Renal pelvis (tissue), 4 donors: ENCODE measurements around the gene CMKLR1. TPM values are rescaled to one million over a fixed set of nuclear protein-coding genes. Genes with fewer than 3 reads are reported as not detected.

Source experiments
- DNase-seq: peaks from one replicate; pipeline ENCODE4 v3.0.0-alpha.2; 2013
- polyA plus RNA-seq, 3 donors: library from polyadenylated mRNA; unstranded; fragments of 120-200 nt; gene quantifications; one replicate each; pipeline ENCODE4 v1.2.1, GENCODE V29; 2013; ENCODE audit not compliant: insufficient read length in 3 of 3

CMKLR1 gene
- polyA plus RNA-seq, 3 donors, result 3.3 to 5.8 (median 4.3) TPM

DNA sequence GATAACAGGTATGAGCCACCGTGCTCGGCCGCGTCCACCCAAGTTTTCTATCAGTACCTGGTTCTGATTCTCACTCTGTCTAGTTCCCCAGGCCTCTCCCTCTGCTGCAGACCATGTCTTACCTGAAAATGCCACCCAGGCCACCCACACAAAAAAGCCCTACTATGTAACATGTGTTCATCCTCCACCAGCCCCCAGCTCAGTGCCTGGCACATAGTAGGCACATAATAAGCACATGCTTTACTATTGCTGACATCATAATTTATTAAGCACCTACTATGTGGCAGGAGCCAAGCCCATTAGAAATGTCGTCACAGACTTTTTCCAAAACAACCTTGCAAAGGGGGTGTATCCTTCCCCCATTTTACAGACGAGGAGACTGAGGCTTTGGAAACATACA is 37.8 kb downstream of the CMKLR1 start:
- DNase-seq, result no peak

DNA sequence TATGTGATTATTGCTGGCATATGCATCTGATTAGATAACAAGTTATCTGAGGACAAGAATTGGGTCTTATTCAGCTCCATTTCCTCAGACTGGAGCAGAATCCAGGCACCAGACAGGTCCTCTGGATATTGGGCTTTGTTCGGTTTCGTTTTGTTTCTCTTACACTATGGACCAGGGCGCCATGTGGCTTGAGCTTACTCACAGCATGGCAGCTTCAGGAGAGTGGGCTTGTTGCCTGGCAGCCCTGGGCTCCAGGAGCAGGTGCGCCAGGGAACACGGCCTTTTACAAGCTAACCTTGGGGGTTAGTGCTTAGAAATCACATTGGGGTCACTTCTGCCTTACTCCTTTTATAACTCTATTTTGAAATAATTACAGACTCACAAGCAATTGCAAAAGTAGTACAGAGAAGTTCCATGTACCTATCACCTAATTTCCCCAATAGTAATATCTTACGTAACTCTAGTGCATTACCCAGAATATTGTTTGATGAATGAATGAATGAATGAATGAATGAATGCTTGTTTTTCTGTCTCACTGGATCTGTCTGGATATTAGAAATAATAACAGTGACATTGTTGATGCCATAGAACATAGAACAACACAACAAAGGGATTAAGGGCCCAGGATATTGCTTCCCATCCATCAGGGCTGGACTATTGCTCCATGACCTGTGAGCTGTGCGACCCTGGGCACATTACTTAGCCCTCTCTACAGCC is 39.0 kb downstream of the CMKLR1 start:
- no peak for DNase-seq

DNA sequence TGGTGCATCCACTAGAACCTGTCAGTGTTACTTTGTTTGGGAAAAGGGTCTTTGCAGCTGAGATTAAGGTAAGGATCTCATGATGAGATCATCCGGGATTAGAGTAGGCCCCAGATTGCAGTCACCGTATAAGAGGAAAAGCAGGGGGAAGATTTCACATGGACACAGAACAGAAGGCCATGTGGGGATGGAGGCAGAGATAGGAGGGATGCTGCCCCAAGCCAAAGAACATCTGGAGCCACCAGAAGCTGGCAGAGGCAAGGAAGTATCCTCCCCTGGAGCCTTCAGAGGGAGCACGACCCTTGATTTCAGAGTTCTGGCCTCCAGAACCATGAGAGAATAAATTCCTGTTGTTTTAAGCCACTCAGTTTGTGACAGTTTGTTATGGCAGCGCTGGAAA is 39.6 kb downstream of the CMKLR1 start:
- no peak for DNase-seq

- DNase-seq, result no peak
Measured at GRCh38 chr12:108298761-108299275, 40.3 kb downstream of the CMKLR1 start.

DNA sequence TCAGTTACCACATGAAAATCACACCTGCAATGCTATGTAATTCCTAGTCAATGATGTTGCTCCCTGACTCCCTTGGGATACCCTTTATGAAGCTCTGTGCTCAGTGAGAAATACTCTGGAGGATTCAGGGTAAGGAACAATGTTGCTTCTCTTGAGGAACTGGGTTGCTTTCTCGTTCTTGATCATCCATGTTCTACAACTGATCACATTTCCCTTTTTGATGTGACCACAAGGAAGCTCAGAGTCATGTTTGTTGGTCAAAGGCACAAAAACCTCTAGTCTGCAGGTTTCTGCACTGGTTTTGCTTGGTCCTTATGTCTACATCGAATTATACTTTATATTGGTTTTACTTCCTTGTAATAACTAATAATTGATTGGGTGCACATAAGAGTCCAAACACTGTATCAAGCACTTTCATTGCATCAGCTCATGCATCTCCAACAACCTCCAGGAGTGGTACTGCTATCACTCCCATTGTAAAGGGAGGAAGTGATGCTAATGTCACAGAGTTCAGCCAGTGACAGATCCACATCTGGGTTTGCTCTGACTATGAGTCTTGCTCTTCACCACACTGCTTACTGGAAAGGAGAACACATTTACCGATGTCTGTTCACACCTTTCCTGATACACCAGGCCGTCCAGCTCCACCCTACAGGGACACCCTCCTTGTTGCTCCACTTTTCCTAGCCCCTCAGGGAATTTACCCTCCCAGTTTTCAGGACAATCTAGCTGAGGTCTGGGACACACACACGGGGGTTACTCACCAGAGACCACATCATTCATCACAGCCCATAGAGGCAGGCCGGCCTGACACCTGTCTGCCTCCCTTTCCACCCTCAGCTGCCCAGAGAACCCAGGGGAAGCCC is 41.0 kb downstream of the CMKLR1 start:
- DNase-seq, result no peak

DNA sequence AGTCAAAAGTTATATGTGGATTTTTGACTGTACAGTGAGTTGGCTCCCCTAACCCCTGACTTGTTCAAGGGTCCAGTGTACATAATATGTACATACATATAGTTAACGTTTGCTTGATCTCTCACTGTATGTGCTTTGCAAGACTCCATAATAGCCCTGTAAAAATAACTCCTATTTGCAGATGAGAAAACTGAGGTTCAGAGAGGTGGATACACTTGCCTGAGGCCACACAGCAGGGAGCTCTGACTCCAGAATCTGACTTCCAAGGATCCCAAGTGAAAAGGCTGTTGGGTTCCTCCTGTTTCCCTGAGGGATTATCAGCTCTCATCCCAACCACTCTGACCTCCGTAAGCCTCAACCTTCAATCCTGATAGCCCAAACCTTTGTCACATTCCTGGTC is 41.7 kb downstream of the CMKLR1 start:
- no peak for DNase-seq

- no peak for DNase-seq
Measured at GRCh38 chr12:108296945-108297344, 42.2 kb downstream of the CMKLR1 start.

DNA sequence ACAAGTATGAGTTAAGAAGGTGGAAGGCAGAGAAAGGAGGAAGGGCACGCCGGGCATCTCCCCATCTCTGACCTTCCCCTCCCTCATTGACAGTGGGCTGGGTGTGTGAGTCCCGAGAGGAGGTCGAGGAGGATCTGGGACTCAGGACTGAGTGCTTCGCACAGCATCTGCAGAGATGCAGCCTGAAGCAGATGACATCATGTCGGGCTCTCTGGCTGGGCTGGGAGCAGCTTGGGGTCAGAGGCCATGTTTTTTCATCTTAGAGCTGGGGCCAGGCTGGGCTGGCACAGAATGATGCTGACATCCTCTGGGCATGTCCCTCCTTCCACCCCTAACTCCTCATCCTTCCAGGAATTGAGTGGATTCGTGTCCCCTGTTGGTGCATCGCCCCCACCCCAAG is 43.5 kb downstream of the CMKLR1 start:
- DNase-seq, result no peak

- no peak for DNase-seq
Measured at GRCh38 chr12:108289350-108290161, 49.6 kb downstream of the CMKLR1 start.

GRCh38 chr12:108287227-108287626 is 51.9 kb downstream of the CMKLR1 start:
- no peak for DNase-seq

GRCh38 chr12:108285016-108285415 is 54.1 kb downstream of the CMKLR1 start:
- DNase-seq, result no peak

GRCh38 chr12:108284163-108284562 is 54.9 kb downstream of the CMKLR1 start:
- no peak for DNase-seq

- DNase-seq, result no peak
Measured at GRCh38 chr12:108282676-108283075, 56.4 kb downstream of the CMKLR1 start.

DNA sequence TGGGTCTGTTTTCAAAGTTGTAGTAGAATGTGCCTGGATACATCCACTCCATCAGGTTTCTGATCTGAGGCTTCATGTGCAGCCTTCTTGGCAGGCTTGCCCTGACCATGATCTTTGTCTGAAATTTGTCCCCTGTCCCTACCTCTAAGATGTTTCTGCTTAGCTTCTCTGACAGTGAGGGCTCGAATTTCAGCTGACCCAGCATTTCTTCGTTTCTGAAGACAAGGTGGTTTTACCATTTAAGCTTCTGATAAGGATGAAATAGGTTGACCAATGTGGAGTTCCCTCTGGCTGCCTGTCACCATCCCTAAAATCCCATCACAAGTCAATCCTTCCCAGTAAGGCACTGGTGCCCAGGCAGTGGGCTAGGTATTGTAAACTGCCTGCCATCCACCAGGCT is 57.0 kb downstream of the CMKLR1 start:
- DNase-seq, result no peak

DNA sequence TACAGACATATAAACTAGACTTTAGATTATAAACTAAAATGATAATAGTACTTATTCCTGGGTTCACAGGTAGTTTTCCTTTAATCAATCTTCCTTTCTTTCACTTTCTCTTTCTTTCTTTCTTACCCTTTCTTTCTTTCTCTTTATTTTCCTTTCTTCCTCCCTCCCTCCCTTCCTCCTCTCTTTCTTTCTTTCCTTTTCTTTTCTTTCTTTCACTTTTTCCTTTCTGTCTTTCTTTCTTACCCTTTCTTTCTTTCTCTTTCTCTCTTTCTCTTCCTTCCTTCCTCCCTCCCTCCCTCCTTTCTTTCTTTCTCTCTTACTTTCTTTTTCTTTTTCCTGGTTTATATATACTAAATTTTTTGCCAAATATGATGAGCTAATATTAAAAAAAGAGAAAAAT is 61.5 kb downstream of the CMKLR1 start:
- no peak for DNase-seq

- DNase-seq, result no peak
Measured at GRCh38 chr12:108273217-108273616, 65.9 kb downstream of the CMKLR1 start.

GRCh38 chr12:108271951-108272872 is 66.9 kb downstream of the CMKLR1 start:
- no peak for DNase-seq

DNA sequence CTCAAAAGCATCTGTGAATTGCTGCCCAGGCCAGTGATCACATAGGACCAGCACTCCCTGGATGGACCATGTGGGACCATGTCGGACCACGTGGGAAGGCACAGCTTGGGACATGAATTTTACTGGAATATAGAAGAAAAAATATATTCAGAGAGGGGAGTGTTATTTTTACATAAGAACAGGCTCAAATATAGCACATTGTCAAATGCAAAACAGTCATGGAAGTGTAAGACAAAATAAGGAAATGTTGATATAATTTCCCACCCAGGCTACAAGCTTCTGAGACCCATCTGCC is 68.3 kb downstream of the CMKLR1 start:
- DNase-seq, result no peak

DNA sequence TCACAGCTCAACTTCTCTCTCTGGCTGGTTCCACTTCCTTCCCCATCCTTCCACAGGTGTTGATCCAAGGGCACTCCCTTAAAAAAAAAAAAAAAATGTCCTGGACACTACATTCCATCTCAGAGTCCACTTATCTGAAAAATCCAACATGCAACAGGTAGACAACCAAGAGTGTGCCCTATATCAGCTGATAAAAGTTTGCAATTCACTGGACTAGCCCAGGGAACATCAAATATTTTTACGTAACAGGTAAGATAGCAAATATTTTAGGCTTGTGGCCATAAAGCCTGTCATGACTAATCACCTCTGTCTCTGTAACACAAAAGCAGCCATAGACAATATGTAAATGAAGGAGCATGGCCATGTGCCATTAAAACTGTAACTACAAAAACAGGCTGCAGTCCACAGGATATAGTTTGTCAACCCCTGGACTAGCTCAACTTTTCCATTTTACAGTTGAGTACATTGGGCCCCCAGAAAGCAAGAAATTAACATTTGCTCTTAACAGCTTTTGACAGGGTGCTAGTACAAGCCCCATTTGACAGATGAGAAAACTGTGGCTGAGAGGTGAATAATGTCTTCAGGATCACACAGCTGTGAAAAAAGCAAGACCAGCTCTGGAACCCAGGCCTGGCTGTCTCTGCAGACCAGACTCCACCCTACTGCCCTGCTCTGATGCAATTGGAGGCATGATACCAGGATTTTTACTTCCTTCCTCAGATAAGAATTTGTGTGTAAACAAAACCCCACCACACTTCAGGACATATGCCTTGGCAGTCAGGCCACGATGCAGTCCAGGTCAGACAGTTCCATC is 68.9 kb downstream of the CMKLR1 start:
- DNase-seq, result no peak

- no peak for DNase-seq
Measured at GRCh38 chr12:108269224-108269623, 69.9 kb downstream of the CMKLR1 start.
